Measurements from ENCODE around the gene ALS2.

Gene ALS2

DNA sequence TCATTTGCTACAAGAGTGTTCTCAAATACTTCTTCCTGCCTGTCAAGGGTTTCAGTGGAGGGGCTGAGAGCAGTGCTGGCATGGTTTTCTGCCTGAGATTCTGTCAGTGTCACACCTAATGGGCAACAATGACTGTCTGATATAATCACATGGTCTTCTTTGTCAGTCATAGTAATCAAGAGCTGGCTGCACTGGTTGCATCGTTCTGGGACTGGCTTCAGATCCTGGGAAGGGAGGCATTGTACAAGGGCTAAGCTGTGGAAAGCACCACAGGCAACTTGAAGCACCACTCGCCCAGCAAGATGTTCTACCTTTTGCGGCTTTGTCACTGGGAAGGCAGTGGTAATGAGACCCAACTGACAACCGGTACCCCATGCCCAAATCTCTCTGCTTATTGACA lies 19.6 kb downstream of the ALS2 start:
- TF ChIP-seq, protein P1, sequence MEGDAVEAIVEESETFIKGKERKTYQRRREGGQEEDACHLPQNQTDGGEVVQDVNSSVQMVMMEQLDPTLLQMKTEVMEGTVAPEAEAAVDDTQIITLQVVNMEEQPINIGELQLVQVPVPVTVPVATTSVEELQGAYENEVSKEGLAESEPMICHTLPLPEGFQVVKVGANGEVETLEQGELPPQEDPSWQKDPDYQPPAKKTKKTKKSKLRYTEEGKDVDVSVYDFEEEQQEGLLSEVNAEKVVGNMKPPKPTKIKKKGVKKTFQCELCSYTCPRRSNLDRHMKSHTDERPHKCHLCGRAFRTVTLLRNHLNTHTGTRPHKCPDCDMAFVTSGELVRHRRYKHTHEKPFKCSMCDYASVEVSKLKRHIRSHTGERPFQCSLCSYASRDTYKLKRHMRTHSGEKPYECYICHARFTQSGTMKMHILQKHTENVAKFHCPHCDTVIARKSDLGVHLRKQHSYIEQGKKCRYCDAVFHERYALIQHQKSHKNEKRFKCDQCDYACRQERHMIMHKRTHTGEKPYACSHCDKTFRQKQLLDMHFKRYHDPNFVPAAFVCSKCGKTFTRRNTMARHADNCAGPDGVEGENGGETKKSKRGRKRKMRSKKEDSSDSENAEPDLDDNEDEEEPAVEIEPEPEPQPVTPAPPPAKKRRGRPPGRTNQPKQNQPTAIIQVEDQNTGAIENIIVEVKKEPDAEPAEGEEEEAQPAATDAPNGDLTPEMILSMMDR (IDR thresholded peaks at IDR 0.05; ENCODE audit: extremely low read depth, insufficient read depth, missing control alignments), result no peak
- no peak for DNase-seq (ENCODE audit: low spot score)
- in situ Hi-C loops (cut with MboI; ENCODE audit: low pct_unique_long_range_greater_than_20kb, low sequenced_read_pairs, unreplicated experiment), result no loop called here

DNA sequence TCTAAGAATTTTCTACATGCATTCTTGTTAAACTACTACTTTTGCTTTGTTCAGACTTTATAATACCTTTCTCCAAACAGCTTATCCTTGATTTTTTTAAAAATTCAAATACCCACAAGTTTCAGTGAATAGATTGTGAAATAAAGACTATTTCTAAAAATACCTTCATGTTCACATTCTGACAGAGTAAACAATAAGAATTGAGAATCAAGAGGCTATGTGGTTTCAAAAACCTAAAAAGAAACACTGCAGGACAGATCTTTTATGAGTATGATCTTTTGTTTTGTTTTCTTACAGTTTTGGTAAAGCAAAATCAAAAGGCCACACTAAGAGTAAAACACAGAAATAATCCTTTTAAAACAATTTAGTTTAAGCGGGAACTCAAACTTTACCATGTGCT lies 21.2 kb downstream of the ALS2 start:
- no peak for DNase-seq (ENCODE audit: low spot score)
- TF ChIP-seq, protein P1 (IDR thresholded peaks at IDR 0.05; ENCODE audit: extremely low read depth, insufficient read depth, missing control alignments), result no peak
- in situ Hi-C loops (cut with MboI; ENCODE audit: low pct_unique_long_range_greater_than_20kb, low sequenced_read_pairs, unreplicated experiment), result no loop called here

DNA sequence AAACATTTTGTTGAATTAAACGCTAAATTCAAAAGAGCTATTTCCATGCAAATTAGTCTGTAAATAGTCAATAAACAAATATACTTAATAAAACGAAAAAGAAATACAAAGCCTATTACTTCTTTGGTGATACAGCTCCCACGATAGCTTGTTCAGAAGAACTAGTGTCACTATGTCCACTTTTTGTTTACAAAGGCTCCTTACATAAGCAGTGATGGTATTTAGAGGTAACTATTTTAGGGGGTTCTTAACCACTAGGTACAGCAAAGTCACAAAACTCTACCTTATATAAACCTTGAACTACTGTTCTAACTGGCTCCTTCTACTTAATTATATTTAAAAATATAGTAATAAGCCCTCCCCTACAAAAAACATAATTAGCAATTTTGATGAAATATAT lies 21.9 kb downstream of the ALS2 start:
- in situ Hi-C loops (cut with MboI; ENCODE audit: low pct_unique_long_range_greater_than_20kb, low sequenced_read_pairs, unreplicated experiment), result no loop called here
- TF ChIP-seq, protein P1 (IDR thresholded peaks at IDR 0.05; ENCODE audit: extremely low read depth, insufficient read depth, missing control alignments), result no peak
- no peak for DNase-seq (ENCODE audit: low spot score)

DNA sequence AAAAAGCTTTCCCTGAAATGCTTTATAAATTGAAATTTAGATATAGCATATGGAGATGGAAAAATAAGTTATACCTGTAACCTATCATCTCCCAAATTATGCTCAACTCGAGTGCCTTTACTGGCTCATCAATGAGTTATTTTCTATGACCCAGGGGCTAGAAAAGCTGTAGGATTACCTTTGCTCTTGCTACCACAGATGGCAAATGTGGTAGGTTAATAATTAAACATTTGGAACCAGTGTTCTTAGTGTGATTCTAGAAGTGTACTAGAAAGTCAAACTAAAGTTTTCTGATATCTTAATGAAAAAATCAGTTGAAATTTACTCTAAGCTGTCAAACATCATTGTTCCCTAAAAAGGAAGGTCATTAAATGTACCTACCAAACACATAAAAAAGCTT lies 22.5 kb downstream of the ALS2 start:
- TF ChIP-seq, protein P1 (IDR thresholded peaks at IDR 0.05; ENCODE audit: extremely low read depth, insufficient read depth, missing control alignments), result no peak
- DNase-seq (ENCODE audit: low spot score), result no peak
- in situ Hi-C loops (cut with MboI; ENCODE audit: low pct_unique_long_range_greater_than_20kb, low sequenced_read_pairs, unreplicated experiment), result no loop called here

DNA sequence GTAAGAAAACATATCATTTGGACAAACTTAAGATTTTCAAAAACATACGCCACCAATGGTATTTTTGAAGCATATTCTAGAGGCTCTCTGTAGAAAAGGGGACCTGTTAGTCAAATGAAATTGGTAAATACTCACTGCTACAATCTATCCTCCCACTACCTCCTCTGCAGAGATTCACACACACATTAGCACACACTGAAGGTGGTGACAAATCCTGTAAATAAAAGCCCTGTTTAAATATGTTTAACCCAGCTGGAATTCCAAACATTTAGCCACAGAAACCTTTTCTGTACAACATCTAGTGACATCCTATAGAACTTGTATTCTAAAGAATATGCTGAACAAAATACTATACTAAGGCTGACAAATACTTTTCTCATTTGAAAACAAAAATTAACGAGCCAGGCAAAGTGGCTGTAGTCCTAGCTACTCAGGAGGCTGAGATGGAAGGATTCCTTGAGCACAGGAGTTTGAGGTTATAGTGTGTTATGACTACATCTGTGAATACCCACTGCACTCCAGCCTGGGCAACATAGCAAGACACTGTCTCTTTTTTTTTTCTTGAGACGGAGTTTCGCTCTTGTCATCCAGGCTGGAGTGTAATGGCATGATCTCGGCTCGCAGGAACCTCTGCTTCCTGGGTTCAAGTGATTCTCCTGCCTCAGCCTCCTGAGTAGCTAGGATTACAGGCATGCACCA lies 25.9 kb downstream of the ALS2 start:
- TF ChIP-seq, protein P1 (IDR thresholded peaks at IDR 0.05; ENCODE audit: extremely low read depth, insufficient read depth, missing control alignments), result no peak

DNA sequence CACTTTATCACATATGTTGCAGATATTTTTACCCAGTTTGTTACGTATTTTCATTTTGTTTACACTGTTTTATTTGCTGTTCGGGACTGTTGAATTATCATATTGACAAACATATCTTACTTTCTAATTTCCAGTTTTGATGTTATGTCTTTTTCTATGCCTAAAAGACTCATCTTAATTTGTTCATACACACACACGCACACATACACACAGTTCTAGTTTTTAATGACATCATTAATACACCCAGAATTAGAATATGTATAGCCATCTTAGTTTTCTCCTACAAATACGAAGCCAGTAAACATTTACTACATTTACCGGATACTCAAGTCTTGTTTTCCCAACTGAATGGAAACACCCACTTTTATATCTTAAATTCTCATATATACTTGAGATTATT lies 29.2 kb downstream of the ALS2 start:
- DNase-seq (ENCODE audit: low spot score), result no peak
- in situ Hi-C loops (cut with MboI; ENCODE audit: low pct_unique_long_range_greater_than_20kb, low sequenced_read_pairs, unreplicated experiment), result no loop called here
- TF ChIP-seq, protein P1 (IDR thresholded peaks at IDR 0.05; ENCODE audit: extremely low read depth, insufficient read depth, missing control alignments), result no peak

More for the DNA sequence above, 25.9 kb downstream of the ALS2 start:
- in situ Hi-C loops (cut with MboI; ENCODE audit: low pct_unique_long_range_greater_than_20kb, low sequenced_read_pairs, unreplicated experiment), result no loop called here
- DNase-seq (ENCODE audit: low spot score), result no peak
